SK-N-SH treated with all-trans-retinoic acid at 6 μM for 48 hours (cell line): ENCODE measurements around the gene DTWD2.

ENCODE experiments used
- ARNTL ChIP-seq: fragments of 450-650 bp; formaldehyde crosslinking; IDR thresholded peaks from 2 replicates; pipeline ENCODE4 v1.5.0; 2020; ENCODE audit warnings: low read depth, mild to moderate bottlenecking, moderate library complexity, borderline replicate concordance
- BACH2 ChIP-seq: fragments of 250-450 bp; sonication (Bioruptor Pico); IDR thresholded peaks from 2 replicates; pipeline ENCODE4 v1.9.0; 2021; ENCODE audit warnings: mild to moderate bottlenecking, borderline replicate concordance
- CREB5 ChIP-seq: fragments of 250-450 bp; sonication (Bioruptor Pico); IDR thresholded peaks from 2 replicates; pipeline ENCODE4 v1.5.1; 2020; ENCODE audit warnings: low read depth, mild to moderate bottlenecking, moderate library complexity
- ESRRG ChIP-seq: fragments of 250-450 bp; sonication (Bioruptor Pico); IDR thresholded peaks from 2 replicates; pipeline ENCODE4 v1.6.1; 2021; ENCODE audit warnings: mild to moderate bottlenecking
- PATZ1 ChIP-seq: fragments of 250-450 bp; sonication (Bioruptor Pico); IDR thresholded peaks from 2 replicates; pipeline ENCODE4 v1.8.0; 2020; ENCODE audit warnings: mild to moderate bottlenecking, moderate library complexity, borderline replicate concordance
- POU6F1 ChIP-seq: fragments of 250-450 bp; sonication (Bioruptor Pico); IDR thresholded peaks from 2 replicates; pipeline ENCODE4 v1.8.0; 2021; ENCODE audit warnings: low read depth, mild to moderate bottlenecking, moderate library complexity, borderline replicate concordance
- TSHZ2 ChIP-seq: fragments of 250-450 bp; sonication (Bioruptor Pico); IDR thresholded peaks from 2 replicates; pipeline ENCODE4 v1.5.0; 2020; ENCODE audit warnings: mild to moderate bottlenecking, moderate library complexity
- ZC3H10 ChIP-seq: fragments of 250-450 bp; sonication (Bioruptor Pico); IDR thresholded peaks from 2 replicates; pipeline ENCODE4 v1.5.1; 2021; ENCODE audit warnings: mild to moderate bottlenecking, moderate library complexity
- ZFP3 ChIP-seq: fragments of 250-450 bp; sonication (Bioruptor Pico); IDR thresholded peaks from 2 replicates; pipeline ENCODE4 v1.5.0; 2020; ENCODE audit warnings: mild to moderate bottlenecking, moderate library complexity

- TF ChIP-seq ARNTL (no peak), ESRRG (CRISPR knock-in tag) (no peak), PATZ1 (CRISPR knock-in tag) (no peak), TSHZ2 (no peak), CREB5 (no peak), ZFP3 (CRISPR knock-in tag) (no peak), BACH2 (no peak), ZC3H10 (CRISPR knock-in tag) (no peak), POU6F1 (CRISPR knock-in tag) (no peak)
Measured at GRCh38 chr5:118789366-118789765, 199.0 kb downstream of the DTWD2 start.
